Suppressor macrophage treated with lipopolysaccharide for 4 hours (primary cell): ENCODE data around the gene NEK7.
"Not testable (repeated sequence)": the region's sequence is repeated elsewhere in the genome, so short reads cannot be mapped to it uniquely, and the experiment has no call there.

ENCODE experiments used
- DNase-seq: peaks from one replicate; pipeline ENCODE4 v3.0.0-alpha.2; 2020

NEK7 gene

DNA sequence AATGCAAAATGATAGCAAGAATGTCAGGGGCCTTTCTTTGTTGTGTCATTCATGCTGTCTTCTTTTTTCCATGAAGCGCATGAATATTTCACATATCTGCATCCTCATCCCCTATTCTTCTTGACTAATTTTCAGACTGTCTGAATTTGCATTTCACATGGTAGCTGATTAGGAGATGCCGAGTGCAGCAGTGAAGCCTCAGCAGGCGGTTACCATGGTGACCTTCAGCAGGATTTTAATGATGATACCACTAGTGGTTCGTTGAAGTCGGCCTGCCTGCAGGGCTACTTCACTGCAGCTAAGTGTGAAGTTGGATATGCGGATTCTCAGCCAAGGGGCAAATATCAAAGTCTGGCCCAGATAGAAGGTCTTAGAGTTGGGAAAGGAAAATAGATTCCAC lies 141.8 kb downstream of the NEK7 start:
- no peak for DNase-seq

- no peak for DNase-seq
Observed at GRCh38 chr1:198300451-198300850, 143.7 kb downstream of the NEK7 start.

GRCh38 chr1:198304431-198304830 lies 147.6 kb downstream of the NEK7 start:
- no peak for DNase-seq

- DNase-seq, result not testable (repeated sequence)
Observed at GRCh38 chr1:198314817-198315216, 158.0 kb downstream of the NEK7 start.

GRCh38 chr1:198315331-198315730 lies 158.5 kb downstream of the NEK7 start:
- not testable (repeated sequence) for DNase-seq

DNA sequence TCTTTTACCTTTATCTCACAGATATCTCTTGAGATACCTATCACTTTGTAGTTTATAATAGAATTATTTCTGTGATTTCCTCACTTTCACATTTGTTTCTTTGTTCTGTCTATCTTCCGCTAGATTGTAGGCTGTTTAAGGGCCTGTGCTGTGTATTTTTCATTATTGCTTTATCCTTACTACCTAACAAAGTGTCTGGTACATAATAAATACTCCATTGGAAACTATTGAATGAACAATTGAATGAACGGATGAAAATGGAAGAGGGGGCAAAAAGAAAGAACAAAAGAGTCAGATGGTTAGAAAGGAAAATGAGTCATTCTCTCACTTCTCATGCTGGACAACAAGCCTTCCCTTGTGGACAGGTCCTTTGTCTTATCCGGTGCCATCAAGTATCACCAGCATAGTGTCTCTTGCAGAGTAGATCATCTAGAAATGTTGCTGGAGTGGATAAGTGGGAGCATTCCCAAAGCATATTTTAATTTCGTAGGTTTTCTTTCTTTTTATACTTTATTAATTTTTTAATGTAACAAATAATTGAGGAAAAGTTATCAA lies 159.8 kb downstream of the NEK7 start:
- no peak for DNase-seq

DNA sequence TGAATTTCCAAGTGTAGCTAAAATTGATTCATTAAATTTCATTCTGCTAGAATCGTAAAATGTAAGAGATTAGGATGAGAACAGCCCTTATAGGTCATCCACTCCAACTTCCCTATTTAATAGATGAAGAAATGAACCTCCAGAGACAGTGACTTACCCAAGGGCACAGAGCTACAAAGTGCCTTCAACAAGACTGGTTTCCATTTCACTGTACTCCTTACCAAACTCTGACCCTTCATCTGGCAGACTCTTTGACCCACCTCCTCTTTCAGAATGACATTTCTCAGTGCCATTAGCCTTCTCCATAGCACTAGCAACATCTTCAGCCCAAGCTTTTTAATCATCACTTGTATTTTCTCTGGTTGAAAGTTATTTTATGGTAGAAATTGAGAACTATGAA lies 161.3 kb downstream of the NEK7 start:
- peak; percentile 61 for DNase-seq

- DNase-seq, result peak; percentile 63
Observed at GRCh38 chr1:198320759-198321158, 164.0 kb downstream of the NEK7 start.

DNA sequence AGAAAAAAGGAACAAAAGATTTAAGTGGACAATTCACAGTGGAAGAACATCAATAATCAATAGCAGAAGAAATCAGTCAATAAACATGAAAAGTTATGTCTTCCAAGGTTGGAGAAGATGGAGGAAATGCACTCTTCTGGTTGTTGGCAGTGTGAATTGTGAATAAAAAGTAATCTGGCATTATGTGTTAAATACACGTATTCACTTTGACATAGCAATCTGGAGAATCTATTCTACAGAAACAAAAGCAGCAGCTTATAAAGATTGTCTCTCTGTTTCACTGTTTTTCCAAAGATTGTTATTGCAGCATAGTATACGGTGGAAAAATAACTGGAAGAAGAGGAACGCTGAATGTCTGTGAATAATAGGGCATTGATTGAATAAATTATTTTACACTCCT lies 169.4 kb downstream of the NEK7 start:
- no peak for DNase-seq

GRCh38 chr1:198326915-198327314 lies 170.1 kb downstream of the NEK7 start:
- DNase-seq, result no peak

DNA sequence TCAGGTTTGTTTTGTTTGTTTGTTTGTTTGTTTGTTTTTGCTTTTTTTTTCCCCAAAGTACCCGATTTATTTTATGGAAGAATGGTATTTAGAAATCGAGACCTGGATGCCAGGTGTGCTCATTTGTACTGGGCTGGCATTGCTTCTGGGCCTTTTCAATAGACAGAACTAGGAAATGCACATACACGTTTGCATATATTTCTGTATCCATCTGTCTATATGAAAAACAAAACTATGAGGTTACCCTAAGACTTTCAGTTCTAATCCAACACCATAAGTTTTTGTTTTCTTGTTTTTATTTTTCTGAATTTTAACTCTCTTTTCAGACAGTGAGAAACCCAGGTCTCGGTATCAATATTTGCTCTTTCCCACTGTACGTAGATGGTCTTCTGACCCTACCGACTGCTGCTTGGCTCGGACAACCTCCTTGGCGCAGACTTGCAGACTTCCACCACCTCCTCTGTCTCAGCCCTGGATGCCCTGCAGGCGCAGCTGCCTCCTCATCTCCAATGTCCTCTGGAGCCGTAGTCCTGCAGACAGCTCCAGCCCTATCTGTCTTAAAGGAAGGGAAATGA lies 171.7 kb downstream of the NEK7 start:
- DNase-seq, result no peak

DNA sequence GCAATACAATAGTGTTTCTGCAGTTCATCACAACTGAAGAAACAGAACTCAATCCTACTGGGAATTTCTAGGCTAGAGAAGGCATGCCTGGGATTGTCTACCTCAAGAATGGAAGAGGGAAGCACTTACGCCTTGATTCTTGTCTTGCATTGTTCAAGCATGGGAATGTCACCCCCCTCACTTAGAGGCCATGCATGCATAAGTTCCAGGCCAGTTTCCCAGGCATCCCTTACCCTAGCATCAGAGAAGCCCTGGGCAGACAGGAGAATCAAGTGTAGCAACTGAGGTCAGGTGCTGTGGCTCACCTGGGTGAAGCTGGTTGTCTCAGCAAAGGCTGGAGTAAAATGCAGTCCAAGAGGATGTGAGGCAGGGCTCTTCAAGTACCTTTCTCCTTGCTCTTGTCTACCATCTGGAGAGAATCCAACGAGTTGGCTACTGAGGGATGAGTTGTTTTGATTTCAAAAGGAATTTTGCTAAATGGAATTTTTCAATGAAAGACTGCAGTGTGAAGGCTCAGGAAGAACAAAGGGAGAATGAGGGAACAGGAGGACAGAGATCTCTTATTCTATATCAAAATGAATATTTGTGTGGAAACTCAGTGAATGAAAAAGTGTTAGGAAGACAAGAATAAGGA lies 174.3 kb downstream of the NEK7 start:
- DNase-seq, result no peak

GRCh38 chr1:198333744-198334143 lies 176.9 kb downstream of the NEK7 start:
- DNase-seq, result no peak

DNA sequence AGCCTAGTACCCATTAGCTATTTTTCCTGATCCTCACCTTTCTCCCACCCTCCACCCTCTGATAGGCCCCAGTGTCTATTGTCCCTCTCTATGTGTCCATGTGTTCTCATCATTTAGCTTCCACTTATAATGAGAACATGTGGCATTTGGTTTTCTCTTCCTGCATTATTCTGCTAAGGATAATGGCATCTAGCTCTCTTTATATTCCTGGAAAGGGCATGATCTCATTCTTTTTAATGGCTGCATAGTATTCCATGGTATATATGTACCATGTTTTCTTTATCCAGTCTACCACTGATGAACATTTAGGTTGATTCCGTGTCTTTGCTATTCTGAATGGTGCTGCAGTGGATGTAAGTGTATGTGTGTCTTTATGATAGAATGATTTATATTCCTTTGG lies 178.9 kb downstream of the NEK7 start:
- no peak for DNase-seq

- DNase-seq, result no peak
Observed at GRCh38 chr1:198337886-198338285, 181.1 kb downstream of the NEK7 start.

DNA sequence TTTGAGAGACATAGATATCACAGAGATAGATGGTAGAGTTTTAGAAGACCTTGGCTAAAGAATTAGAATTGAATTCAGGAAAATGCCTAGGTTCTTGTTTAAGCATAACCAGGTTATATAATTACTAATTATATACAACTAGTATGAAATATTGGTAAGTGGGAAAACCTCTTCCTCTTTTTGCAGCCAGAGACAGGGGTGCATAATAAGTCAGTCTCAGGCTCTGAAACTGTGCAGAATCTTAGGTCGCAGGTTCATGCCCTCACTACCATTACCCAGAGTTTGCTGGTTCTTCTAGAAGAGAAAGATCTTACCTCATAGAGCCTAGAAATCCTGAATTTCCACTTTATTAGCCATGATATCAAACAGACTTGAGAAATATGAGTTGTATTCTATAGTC lies 183.3 kb downstream of the NEK7 start:
- DNase-seq, result no peak

DNA sequence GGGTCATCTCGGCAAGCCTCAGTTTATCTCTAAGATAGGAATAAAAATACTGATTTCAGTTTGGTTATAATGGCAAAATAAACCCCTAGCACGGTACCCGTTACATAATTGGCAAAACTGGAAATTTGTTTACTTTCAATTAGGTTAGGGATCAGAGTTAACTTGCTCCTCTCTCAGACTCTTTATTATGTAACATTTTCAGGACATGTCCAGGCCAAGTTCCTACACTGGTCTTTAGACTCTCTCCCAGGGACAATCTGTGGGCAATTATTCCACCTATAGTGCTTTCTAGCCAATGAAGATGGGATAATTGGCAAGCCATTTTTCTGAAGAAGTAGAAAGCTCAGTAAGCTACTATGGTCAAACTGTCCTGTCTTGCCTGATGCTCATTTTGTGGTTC lies 189.4 kb downstream of the NEK7 start:
- no peak for DNase-seq

- no peak for DNase-seq
Observed at GRCh38 chr1:198350456-198350855, 193.7 kb downstream of the NEK7 start.

- DNase-seq, result no peak
Observed at GRCh38 chr1:198352975-198353695, 196.3 kb downstream of the NEK7 start.

DNA sequence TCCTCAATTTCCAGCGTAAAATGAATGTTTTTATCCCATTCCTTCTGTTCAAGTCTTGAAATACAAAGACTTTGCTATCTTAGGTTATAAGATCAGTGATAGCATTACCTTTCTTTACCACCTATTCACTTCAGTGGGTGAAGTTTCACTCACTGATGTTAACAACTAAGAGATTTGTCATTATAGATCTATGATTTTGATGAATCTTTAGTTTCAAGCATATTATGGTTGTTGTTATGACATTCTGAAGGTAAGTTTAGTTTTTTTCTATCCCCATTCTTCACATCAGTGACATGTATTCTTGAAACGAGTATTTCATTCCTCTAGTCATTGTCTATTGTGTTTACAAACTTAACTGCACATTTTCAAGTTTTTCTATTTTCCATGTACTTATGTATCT lies 201.1 kb downstream of the NEK7 start:
- no peak for DNase-seq

GRCh38 chr1:198359024-198359653 lies 202.3 kb downstream of the NEK7 start:
- DNase-seq, result peak; percentile 25

- no peak for DNase-seq
Observed at GRCh38 chr1:198360208-198360729, 203.5 kb downstream of the NEK7 start.

- DNase-seq, result peak; percentile 13
Observed at GRCh38 chr1:198361237-198361767, 204.5 kb downstream of the NEK7 start.
